HG02571 (cell line): ENCODE data around the gene HAND2.

ENCODE experiments used
- ATAC-seq: cut with Tn5 transposase; IDR thresholded peaks from one replicate; pipeline ENCODE4 v1.9.1; 2021; ENCODE audit warnings: mild to moderate bottlenecking, moderate library complexity; ENCODE audit not compliant: unreplicated experiment

HAND2 gene

DNA sequence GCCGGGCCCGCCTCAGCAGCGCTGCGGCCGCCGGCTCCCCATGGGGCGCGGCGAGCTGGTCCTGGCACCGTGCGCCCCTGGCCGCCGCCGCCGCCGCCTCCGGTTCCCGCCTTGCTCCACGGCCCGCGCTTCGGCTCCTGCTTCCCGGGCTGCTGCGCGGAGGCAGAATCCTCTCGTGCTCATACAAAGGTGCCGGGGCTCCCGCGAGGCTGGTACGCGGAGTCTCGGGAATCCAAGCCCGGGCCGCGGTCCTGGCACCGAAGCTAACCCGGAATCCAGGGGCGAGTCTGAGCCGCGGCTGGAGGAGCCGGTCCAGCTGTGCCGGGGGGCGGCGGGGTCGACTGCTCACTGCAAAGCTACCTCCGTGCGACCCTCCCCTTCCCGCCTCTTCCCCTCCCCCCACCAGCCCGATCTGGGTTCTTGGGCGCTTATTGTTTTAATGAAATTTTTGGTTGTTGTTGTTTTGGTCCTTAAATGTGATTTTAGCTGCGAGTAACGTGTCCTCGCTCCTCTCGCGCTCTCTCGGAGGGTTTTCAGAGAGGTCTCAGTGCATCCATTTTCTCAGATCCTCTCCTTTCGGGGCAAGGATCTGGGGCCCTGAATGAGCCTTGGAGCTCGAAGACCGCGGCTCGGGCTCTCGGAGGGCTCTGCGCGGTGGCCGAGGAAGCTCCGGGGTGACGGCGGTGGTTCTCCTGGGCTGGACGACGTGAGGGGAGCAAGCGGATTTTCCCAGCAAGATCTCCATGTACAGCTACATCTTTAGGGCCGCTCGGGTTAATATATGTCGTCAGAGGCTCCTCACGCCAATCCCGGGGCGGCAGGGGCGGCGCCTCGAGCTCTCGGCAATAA lies at the start of gene HAND2:
HAND2 (minus strand) TSS at position 753 of the 849 bp plus-strand sequence. CDS start 940 bp downstream, outside the sequence.
- no peak for ATAC-seq

DNA sequence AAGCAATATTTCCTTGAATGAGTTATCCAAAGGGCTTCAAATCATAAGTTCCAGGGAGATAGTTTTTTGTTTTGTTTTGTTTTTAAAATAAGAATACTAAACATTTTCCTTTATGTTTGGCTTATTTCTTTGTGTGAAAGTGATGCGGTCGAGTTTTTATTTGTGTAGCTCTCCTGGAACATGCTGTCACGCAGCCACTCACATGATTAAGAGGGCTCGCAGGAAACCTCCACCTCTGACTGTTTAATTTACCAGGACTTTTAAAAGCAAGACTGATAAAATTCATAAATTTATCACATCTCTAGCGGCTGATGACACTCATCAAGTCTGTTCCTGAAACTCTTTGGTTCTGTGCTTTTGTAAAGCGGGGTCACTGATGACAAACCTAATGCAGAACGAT lies 48.9 kb upstream of the HAND2 start:
- ATAC-seq = no peak

DNA sequence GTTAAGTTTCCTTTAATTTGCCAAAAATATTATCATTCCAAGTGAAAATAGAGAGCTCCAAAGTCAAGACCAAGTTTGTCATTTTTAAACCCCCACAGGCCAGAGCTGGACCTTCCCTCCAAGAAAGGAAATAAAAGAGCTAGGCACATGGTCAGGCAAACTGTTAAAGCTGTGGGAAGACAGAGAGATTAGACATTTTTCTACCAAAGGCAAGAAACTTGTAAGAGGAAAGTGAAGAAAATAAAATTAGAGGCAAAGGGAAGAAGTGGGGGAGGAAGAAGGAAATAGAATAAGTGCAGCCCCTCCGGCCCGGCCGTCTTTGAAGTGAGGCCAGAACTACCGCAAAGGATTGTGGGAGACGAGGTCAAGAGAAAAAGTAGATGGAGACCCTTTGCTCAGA lies 47.9 kb upstream of the HAND2 start:
- ATAC-seq = no peak

DNA sequence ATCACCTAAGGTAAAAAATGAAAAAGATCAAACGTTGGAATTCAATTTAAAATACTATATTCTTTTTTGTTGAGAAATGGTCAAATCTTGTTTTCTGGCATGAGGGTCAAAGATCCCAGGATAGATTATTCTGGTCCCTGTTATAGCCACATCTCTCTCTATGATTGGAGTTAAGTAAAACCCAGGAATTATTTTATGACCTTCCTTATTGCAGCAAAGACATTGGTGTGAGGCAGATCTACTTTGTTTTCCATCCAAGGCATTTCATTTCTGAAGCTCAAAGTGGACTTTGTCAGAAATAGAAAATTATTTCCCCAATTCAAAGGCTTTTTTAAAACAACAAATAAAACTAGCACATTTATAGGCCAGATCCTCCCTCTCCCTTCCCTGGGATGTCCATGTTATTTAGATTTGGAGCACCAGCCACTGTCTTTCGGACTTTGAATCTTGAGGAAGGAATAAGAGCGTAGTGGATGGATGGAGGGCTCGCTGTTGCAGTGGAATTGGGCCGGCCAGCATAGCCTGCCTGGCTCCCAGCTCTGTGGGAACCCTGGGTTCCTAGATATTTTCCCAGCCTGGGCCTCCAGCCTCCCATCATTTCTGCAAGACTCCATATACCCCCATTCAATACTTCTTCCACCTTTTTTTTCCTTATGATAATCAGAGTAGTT lies 45.6 kb upstream of the HAND2 start:
- no peak for ATAC-seq

DNA sequence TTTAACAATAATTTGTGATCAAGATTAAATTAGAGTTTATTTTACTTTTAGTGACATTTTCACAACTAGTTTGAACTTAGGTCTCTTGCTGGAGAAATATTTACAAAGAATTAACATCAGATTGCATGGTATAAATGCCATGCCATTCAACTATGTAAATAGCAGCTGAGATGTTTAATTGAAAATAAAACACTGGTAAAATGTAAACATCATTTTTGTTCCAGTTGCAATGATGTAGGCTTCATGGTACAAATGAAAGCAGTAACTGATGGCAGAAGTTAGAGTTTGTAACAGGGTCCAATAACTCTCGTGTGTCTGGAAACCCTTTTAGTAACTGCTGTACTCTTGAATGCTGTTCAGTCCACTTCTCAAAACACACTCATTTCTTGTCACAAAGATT lies 43.7 kb upstream of the HAND2 start:
- ATAC-seq = no peak

DNA sequence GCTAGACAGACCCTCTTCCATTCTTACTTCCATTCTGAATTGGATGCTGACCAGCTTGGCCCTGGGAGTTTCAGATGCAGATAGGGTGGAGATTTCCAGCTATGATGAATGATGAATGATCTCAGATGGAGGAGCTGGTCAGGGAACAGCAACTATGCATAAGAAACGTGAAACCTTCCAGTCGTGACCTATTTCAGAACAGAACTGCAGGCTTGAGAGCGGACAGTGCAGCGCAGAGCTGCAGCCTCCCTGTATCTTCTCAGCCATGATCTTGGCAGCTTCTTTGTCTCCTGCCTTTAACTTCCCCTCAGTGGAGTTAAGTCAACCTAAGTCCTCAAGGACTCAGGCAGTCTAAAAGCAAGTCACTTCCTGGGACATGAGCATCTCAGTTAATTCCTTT lies 43.3 kb upstream of the HAND2 start:
- ATAC-seq = no peak

DNA sequence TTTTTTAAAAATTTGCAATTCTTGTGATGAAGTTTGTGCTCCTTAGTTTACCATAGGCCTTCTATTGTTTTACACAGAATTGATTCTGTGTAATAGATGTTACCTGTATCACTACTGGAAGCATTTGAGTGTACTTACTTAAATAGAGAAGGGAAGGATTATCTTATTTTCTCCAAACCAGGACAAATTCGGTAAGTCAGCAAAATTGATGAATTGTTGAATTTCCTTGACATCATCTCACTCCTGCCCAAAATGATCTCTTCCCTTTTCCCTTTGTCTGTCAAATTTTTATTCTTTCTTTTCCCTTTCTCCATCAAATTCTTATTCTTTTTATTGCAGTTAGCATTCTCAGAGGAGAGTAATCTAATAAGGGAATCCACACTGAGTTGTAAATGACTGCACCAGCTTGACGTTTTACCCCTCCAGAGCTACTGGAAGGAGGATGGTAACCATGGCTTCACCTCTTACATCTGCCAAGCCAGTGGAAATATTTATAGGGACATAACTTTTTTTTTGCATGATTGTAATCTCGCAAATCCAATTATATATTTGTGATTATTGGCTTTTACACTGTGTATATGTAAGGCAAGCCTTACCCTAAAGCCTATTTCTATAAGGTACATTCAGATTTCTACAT lies 42.6 kb upstream of the HAND2 start:
- no peak for ATAC-seq

DNA sequence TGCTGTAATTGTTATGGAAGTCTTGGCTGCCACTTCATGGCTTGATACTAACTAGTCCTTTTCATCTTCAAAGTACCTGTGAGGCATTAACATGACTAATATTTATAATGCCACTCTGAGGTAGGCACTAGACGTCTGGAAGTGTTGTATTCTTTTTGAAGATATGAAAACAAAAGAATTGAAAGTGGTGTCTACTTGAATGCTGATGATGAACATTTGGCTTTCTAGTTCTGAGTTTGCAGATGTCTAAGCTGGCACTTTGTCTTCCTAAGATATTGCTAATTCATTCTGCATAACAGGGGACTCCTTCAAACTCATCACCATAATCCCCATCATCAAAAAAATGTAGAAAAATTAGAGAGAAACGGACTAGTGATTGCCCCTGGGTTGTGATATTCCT lies 41.6 kb upstream of the HAND2 start:
- no peak for ATAC-seq

DNA sequence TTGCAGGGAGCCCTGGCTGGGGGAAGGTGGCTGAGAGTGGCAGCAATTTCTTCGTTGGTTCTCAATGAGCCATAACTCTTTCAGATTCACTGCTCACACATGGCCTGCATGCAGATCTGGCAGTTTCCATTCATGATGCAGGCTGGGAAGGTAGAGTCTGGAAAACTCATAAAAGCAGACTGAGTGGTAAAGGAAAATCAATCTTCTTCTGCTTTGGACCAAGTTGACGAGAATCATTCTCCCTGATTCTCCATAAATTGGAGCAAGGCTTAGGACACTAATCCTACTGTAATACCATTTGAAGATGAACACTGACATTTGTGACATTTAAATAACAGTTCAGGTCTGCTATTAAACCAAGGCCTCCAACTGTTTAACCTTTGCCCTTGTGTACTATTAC lies 35.3 kb upstream of the HAND2 start:
- no peak for ATAC-seq

DNA sequence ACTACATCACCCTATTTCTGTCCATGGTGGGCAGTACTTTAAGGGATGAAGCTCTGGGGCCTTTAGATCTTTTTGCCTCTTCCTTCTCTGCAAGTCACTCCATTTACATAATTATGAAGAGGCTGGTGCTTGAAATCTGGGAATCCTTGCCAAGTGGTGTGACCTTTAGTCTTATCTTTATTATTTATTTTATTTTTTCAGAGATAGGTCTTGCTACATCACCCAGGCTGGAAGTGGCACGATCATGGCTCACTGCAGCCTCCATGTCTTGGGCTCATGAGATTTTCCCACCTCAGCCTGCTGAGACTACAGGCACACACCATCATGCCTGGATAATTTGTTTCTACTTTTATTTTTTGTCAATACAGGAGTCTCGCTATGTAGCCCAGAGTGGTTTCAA lies 34.4 kb upstream of the HAND2 start:
- ATAC-seq = no peak

DNA sequence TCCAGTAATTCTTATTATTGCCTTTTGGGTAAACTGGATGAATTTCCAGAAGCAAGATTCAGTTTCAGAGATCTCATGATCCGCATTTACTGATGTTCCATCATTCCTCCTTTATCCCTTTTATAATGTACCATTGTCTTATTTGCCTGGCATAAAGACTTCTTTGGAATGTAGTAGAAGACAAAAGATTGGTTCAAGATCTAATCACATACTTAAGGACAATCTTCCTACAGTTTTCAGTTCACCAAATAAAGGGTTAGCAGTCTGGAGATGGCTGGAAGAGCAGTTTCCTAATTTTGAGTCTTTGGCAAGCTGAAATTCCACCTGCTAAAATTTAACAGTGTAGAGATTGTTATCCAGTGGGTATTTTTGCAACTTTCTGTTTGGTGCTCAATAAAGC lies 30.9 kb upstream of the HAND2 start:
- no peak for ATAC-seq

DNA sequence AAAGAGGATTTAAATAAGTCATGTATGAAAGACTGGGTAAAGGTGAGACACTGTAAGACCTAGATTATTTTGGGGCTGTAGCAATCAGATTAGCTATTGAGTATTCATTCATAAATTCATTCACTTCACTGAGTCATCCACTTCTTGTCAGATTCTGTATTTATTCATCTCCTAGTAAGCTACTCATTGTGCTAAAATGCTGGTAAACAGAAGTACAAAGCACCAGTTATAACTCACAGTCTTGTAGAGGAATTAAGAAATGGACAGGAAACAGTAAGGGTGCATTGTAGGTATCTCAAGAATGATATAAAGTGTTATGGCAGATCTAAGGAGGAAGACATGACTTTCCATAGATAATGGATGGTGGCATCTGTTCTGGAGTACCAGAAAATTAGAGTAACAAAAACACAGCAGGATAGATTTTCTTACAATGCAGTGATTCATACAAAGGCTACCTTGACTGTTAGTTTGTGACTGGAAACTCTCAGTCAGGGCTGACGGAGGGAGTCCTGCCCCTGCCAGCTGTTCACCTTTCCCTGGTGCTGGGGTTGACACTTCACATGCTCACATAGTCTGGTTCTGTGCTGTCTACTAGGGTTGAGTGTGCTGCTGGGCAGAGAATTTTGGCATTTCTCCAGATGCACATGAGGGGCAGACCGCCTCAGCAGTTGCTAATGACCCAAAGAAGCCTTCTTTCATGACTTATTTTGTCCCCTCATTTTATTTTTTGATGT lies 26.5 kb upstream of the HAND2 start:
- no peak for ATAC-seq

DNA sequence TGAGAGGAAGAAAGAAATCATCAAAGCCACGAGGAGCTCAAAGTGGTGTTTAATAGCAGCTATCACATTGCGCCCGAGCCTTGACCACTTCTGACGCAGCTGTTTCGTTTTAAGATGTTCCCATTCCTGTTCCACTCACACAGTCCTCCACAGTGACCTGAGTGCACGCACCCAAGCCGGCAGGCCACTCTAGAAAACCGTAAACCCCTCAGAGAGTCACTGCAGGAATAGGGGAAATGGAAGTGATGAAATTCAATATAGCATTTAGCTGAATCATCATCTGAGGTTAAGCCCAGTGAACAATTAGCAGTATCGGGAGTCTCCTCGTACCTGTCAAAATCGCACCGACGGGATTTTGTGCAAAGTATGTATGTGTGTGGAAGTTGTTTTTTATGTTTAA lies 17.9 kb upstream of the HAND2 start:
- ATAC-seq = no peak

DNA sequence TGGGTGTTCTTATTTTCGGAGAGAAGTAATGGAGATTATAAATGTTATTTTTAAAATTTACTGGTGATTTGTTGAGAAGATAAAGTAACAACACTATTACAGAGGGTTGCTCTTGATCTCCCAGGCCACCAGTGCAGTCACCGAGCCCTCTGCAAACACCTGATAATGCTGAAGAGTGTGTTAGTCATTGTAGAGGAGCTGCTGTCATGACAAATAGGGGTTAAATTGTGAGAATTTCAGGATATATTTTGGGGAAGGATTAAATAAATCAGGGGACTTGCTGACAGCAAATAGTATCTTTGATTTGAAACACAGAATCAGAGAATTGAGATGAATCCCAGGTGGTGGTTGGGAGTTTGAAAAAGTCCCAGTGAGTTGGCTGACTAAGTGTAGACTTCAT lies 16.7 kb upstream of the HAND2 start:
- ATAC-seq = no peak

DNA sequence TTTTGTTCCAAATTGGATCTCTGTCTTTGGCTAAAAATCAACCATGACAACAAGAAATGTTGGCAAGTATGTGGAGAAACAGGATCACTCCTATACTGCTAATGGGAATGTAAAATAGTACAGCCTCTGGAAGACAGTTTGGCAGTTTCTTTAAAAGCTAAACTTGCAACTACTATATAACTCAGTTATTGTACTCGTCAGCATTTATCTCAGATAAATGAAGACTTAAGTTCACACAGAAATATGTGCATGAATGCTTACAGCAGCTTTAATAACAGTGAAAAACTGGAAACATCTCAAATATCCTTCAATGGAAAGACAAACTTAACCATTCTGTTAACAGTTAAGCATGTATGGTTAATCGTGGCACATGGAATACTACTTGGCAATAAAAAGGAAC lies 15.4 kb upstream of the HAND2 start:
- ATAC-seq = no peak

DNA sequence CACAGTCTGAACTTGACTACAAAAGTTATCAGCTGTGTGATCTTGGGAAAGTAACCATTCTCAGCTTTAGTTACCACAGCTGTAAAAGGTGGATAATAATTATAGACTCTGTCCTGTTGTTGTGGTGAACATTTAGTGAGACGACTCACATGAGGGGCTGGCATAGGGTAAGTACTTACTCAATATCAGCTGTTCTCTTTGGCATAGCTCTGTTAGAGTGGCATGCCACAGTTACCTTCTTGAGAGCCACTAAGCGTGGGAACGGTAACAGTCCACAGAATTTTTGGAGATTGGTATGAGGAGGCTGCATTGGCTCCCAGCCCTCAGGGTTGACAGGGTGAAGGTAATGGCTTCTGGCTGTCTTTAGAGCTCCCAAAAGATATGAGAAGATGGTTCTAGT lies 13.2 kb upstream of the HAND2 start:
- ATAC-seq = no peak

DNA sequence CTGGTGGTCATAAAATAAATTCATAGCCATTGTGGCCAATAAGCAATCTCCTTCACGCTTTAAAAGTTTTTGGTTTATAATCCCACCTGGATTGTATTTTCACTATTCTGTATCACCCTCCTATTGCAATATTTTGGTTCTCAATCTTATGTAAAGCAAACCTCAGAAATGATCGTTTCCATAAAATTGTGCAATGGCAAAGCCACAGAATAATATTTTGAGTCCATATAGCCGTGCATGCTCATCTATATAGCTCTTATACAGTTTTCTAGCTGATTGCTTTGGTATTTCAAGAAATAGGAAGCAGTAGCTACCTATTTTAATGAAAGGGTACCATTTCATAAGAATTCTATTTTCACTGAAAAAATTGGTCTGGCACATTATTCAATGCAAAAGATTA lies 10.0 kb upstream of the HAND2 start:
- no peak for ATAC-seq

DNA sequence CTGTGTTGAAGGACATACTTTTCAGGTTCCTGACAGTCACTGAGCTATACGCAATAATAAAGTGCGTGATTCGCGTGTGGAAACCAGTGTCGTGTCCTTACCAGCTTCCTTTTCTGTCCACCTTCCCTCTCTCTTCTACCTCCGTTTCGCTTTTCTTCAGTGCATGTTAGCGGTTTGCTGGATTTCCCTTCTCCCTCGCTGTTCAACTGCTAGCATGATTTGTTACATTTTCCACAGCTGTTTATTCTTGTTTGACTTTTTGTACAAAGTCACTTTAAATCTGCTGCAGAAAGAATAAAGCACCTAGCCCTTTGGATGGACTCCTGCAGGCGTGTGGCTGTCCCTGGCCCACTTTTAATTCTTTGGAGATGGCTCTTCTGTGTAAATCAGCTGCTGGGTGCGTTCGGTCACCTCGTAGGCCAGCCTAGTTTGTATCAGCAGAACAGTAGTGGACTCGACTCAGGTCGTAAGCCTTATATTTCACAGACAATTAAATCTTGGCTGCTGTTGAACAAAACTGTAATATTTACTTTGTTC lies 8.9 kb upstream of the HAND2 start:
- ATAC-seq = no peak

DNA sequence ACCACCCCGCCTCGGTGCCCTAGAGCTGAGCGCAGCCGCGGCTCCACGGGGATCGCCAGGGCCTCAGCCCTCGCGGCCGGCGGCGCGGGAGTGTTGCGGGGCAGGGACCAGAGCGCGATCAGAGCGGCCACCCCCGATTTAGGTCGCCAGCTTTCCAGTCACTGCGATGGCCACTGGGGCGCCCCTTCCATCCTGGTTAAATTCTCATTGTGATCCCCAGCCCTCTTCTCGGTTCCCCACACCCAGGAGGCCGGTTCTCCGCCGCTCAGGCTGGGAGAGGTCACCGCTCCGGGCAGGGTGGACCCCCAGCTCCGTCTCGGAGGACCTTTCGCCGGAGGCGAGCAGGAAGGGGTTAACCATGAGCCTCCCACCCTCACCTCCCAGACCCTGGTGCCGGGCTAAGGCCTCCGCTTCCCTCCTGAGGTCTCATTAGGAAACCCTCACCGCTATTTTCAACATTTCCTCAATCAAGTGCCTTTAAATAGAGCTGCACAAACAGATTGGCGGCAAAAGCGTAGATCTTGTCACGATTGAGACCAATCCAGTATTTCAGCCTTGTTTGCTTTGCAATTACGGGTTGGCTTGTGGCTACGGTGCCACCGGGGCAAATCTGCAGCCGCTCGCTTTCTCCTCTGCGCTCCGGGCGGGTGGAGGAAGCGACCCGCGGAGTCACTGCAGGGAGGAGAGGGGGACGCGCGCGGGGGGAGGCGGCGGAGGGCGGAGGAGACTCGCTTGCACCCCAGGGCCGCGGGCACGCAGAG lies 8.3 kb upstream of the HAND2 start:
- ATAC-seq = no peak

DNA sequence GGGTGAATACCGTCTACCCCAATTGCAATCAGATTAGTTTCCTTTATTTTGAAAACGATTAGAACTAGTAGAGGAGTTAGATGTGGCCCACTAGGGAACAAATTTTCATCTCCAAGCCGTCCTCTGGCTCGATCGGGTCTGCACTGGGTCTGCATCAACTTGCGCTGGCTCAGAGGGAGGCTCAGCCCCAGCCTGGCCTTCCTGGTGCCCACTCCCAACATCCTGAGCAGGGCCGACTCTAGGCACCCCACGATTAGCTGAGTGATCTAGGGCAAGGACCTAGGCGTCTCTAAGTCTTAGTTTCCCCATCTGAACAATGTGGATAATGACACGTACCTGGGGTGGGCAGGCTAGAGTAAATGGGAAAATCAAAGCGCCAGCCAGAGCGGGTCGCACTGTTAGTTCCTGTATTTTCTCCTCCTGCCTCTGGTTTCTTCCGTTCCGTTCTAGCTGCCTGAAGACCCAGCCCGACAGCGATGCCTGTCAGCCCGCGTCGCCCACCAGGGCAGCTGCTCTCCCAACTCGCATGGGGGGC lies 7.7 kb upstream of the HAND2 start:
- ATAC-seq = no peak
